SK-N-SH treated with all-trans-retinoic acid at 6 μM for 48 hours (cell line): ENCODE measurements around the gene MRPL2.

Experiments used
- BACH2 ChIP-seq: fragments of 250-450 bp; sonication (Bioruptor Pico); IDR thresholded peaks from 2 replicates; pipeline ENCODE4 v1.9.0; 2021; ENCODE audit warnings: mild to moderate bottlenecking, borderline replicate concordance
- ESRRG ChIP-seq: fragments of 250-450 bp; sonication (Bioruptor Pico); IDR thresholded peaks from 2 replicates; pipeline ENCODE4 v1.6.1; 2021; ENCODE audit warnings: mild to moderate bottlenecking
- ISL1 ChIP-seq: fragments of 250-450 bp; sonication (Bioruptor Pico); IDR thresholded peaks from 2 replicates; pipeline ENCODE4 v2.1.2; 2022; ENCODE audit warnings: mild to moderate bottlenecking, moderate library complexity
- PATZ1 ChIP-seq: fragments of 250-450 bp; sonication (Bioruptor Pico); IDR thresholded peaks from 2 replicates; pipeline ENCODE4 v1.8.0; 2020; ENCODE audit warnings: mild to moderate bottlenecking, moderate library complexity, borderline replicate concordance
- RARB ChIP-seq: fragments of 250-450 bp; sonication (Bioruptor Pico); IDR thresholded peaks from 2 replicates; pipeline ENCODE4 v1.8.0; 2021; ENCODE audit warnings: mild to moderate bottlenecking, moderate library complexity
- SNAI2 ChIP-seq: fragments of 250-450 bp; sonication (Bioruptor Pico); IDR thresholded peaks from 2 replicates; pipeline ENCODE4 v1.5.0; 2020; ENCODE audit warnings: mild to moderate bottlenecking, moderate library complexity
- TCF4 ChIP-seq: fragments of 250-450 bp; sonication (Bioruptor Pico); IDR thresholded peaks from 2 replicates; pipeline ENCODE4 v1.8.0; 2021; ENCODE audit warnings: mild to moderate bottlenecking, moderate library complexity, borderline replicate concordance
- ZNF565 ChIP-seq: fragments of 450-650 bp; formaldehyde crosslinking; conservative IDR thresholded peaks from 2 replicates; pipeline ENCODE4 v1.5.0; 2020; ENCODE audit warnings: low read depth, mild to moderate bottlenecking, moderate library complexity

DNA sequence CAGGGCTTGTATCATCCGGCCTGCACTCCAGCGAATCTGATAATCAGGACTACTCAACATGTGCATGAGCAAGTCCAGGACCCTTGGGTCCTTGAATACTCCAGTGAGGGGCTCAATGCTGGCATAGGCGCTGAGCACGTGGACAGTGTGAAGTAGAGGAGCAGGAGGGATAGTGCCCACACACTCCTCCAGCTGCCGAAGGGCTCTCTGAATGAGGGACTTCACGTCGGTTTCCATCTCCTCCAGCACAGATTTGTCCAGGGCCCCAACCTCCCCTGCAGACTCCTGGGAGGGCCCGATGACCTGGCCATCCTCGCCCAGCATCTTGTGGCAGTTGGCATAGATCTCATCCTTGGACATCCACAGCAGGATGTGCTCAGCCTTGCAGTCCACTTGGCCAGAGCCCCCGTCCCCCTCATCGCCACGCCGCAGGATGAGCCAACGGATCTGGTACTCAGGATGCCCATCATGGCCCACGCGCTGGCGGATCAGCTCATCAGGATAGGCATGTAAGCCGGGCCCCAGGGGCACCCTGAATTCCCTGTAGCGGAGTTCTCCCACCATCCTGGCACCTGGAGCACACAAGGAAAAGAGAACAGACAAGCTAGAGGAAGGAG, 6.9 kb downstream of the MRPL2 start:
- TF ChIP-seq ESRRG (CRISPR knock-in tag): no peak
- no peak for TF ChIP-seq ZNF565 (CRISPR knock-in tag)
- TF ChIP-seq ISL1: no peak
- TF ChIP-seq PATZ1 (CRISPR knock-in tag): no peak
- no peak for TF ChIP-seq SNAI2
- no peak for TF ChIP-seq RARB (CRISPR knock-in tag)
- no peak for TF ChIP-seq TCF4 (CRISPR knock-in tag)
- no peak for TF ChIP-seq BACH2 (CRISPR knock-in tag)
